GM19328 (cell line): ENCODE data around the gene GIPR.
"Not testable (repeated sequence)": the region's sequence is repeated elsewhere in the genome, so short reads cannot be mapped to it uniquely, and the experiment has no call there.

Source experiments
- ATAC-seq: cut with Tn5 transposase; IDR thresholded peaks from one replicate; pipeline ENCODE4 v1.9.1; 2021; ENCODE audit warnings: mild to moderate bottlenecking, moderate library complexity; ENCODE audit not compliant: unreplicated experiment

Gene GIPR

GRCh38 chr19:45645631-45646344 lies 22.2 kb upstream of the GIPR start:
- no peak for ATAC-seq

- ATAC-seq, result no peak
Observed at GRCh38 chr19:45646345-45646698, 21.7 kb upstream of the GIPR start.

GRCh38 chr19:45650722-45651121 lies 17.3 kb upstream of the GIPR start:
- no peak for ATAC-seq

GRCh38 chr19:45653634-45654033 lies 14.4 kb upstream of the GIPR start:
- no peak for ATAC-seq

- ATAC-seq, result no peak
Observed at GRCh38 chr19:45655073-45655472, 12.9 kb upstream of the GIPR start.

GRCh38 chr19:45657520-45658167 lies 10.4 kb upstream of the GIPR start:
- no peak for ATAC-seq

GRCh38 chr19:45659096-45659729 lies 8.8 kb upstream of the GIPR start:
- no peak for ATAC-seq

- ATAC-seq, result no peak
Observed at GRCh38 chr19:45660636-45661035, 7.4 kb upstream of the GIPR start.

GRCh38 chr19:45663800-45664199 lies 4.2 kb upstream of the GIPR start:
- ATAC-seq, result no peak

GRCh38 chr19:45664575-45664974 lies 3.4 kb upstream of the GIPR start:
- no peak for ATAC-seq

GRCh38 chr19:45668342-45668871 lies 386 bp downstream of the GIPR start:
- no peak for ATAC-seq

GRCh38 chr19:45670670-45671453 lies 2.8 kb downstream of the GIPR start:
- ATAC-seq, result no peak

- ATAC-seq, result no peak
Observed at GRCh38 chr19:45674946-45675345, 6.9 kb downstream of the GIPR start.

- no peak for ATAC-seq
Observed at GRCh38 chr19:45676851-45677263, 8.8 kb downstream of the GIPR start.

- ATAC-seq, result no peak
Observed at GRCh38 chr19:45677351-45678230, 9.6 kb downstream of the GIPR start.

GRCh38 chr19:45681391-45682015 lies 13.5 kb downstream of the GIPR start:
- no peak for ATAC-seq

GRCh38 chr19:45682117-45682516 lies 14.1 kb downstream of the GIPR start:
- ATAC-seq, result no peak

- ATAC-seq, result no peak
Observed at GRCh38 chr19:45682908-45683307, 14.9 kb downstream of the GIPR start.

GRCh38 chr19:45685045-45685444 lies 17.0 kb downstream of the GIPR start:
- ATAC-seq, result not testable (repeated sequence)

GRCh38 chr19:45687599-45687998 lies 19.6 kb downstream of the GIPR start:
- ATAC-seq, result no peak
